A673 (cell line): ENCODE measurements around the gene MRPS31.

ENCODE experiments used
- CTCF ChIP-seq: fragments of 300-800, 200-600 bp; sonication (generic); conservative IDR thresholded peaks from 2 replicates; pipeline ENCODE4 v1.5.1; 2017; ENCODE audit warnings: low read depth, mild to moderate bottlenecking, antibody characterized with exemption, low read length, moderate library complexity, mixed read lengths
- EZH2 ChIP-seq: fragments of 200-600 bp; sonication (generic); IDR thresholded peaks from 2 replicates; pipeline ENCODE4 v1.6.1; 2017; ENCODE audit warnings: borderline replicate concordance, low read depth, mild to moderate bottlenecking, mixed read lengths, antibody characterized with exemption, low read length; ENCODE audit not compliant: poor library complexity, severe bottlenecking

- TF ChIP-seq CTCF (no peak), EZH2 (no peak)
These were observed at the start of gene MRPS31 for GRCh38 chr13:40770934-40771618.
